GM18870 (cell line): ENCODE measurements around the gene MACO1.

Source experiments
- ATAC-seq: cut with Tn5 transposase; IDR thresholded peaks from one replicate; pipeline ENCODE4 v1.9.1; 2021; ENCODE audit warnings: moderate library complexity; ENCODE audit not compliant: unreplicated experiment

MACO1 gene

GRCh38 chr1:25520446-25521061 is 89.9 kb downstream of the MACO1 start:
- no peak for ATAC-seq

GRCh38 chr1:25522031-25522655 is 91.4 kb downstream of the MACO1 start:
- ATAC-seq, result no peak

- no peak for ATAC-seq
Observed at GRCh38 chr1:25523542-25523941, 92.8 kb downstream of the MACO1 start.

- ATAC-seq, result no peak
Observed at GRCh38 chr1:25524568-25525360, 94.1 kb downstream of the MACO1 start.

GRCh38 chr1:25525361-25525688 is 94.6 kb downstream of the MACO1 start:
- ATAC-seq, result no peak

- ATAC-seq, result no peak
Observed at GRCh38 chr1:25526753-25527152, 96.1 kb downstream of the MACO1 start.

GRCh38 chr1:25527226-25527846 is 96.6 kb downstream of the MACO1 start:
- ATAC-seq, result no peak

- ATAC-seq, result no peak
Observed at GRCh38 chr1:25527946-25528595, 97.4 kb downstream of the MACO1 start.

GRCh38 chr1:25528881-25529517 is 98.3 kb downstream of the MACO1 start:
- no peak for ATAC-seq

- ATAC-seq, result no peak
Observed at GRCh38 chr1:25529518-25530185, 99.0 kb downstream of the MACO1 start.

GRCh38 chr1:25530186-25531081 is 99.7 kb downstream of the MACO1 start:
- ATAC-seq, result no peak

- ATAC-seq, result no peak
Observed at GRCh38 chr1:25531082-25531461, 100.4 kb downstream of the MACO1 start.

GRCh38 chr1:25532970-25533369 is 102.3 kb downstream of the MACO1 start:
- no peak for ATAC-seq

GRCh38 chr1:25533775-25534409 is 103.2 kb downstream of the MACO1 start:
- ATAC-seq, result no peak

GRCh38 chr1:25534410-25534788 is 103.7 kb downstream of the MACO1 start:
- no peak for ATAC-seq

- no peak for ATAC-seq
Observed at GRCh38 chr1:25536124-25536523, 105.4 kb downstream of the MACO1 start.

- ATAC-seq, result no peak
Observed at GRCh38 chr1:25537153-25537831, 106.6 kb downstream of the MACO1 start.

- ATAC-seq, result no peak
Observed at GRCh38 chr1:25538191-25538767, 107.6 kb downstream of the MACO1 start.
